Measurements from ENCODE around the gene ELMO1.

Gene ELMO1

DNA sequence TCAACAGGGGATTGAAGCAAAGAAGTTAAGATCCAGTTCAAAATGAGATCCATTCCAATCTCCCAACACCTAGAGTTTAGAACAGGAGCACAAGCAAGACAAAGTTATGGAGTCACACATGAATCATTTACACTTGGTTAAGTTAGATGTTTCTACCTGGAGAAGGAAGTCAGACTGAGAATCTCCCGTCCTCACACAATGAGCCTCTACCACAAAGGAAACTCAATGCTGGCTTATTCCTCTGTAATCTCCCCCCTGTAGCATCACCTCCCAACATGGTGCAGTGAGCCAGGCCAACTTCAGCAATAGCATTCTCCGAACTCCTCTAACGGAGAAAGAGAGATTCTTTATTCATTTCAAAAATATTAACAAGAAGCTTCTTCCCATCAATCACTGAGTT is 82.2 kb downstream of the ELMO1 start:
- no peaks in the 10 kb centered on the region for H3K36me3 ChIP-seq (ENCODE audit: low read depth)
- ATAC-seq (ENCODE audit: low read depth) (no peak), DNase-seq (ENCODE audit: low spot score) (no peak)
- no peak overlapping the region for H3K4me3 ChIP-seq (ENCODE audit: severe bottlenecking)
- H3K9me3 ChIP-seq (ENCODE audit: severe bottlenecking) = no peaks in the 10 kb centered on the region
- H3K27me3 ChIP-seq (ENCODE audit: insufficient read depth, poor library complexity, severe bottlenecking) = peaks cover 4% of the 10 kb centered on the region
- no peak overlapping the region for H3K27ac ChIP-seq (ENCODE audit: poor library complexity, severe bottlenecking)
- no peaks in the 10 kb centered on the region for H3K4me1 ChIP-seq (ENCODE audit: insufficient read depth, poor library complexity, severe bottlenecking)
- TF ChIP-seq, protein P1, sequence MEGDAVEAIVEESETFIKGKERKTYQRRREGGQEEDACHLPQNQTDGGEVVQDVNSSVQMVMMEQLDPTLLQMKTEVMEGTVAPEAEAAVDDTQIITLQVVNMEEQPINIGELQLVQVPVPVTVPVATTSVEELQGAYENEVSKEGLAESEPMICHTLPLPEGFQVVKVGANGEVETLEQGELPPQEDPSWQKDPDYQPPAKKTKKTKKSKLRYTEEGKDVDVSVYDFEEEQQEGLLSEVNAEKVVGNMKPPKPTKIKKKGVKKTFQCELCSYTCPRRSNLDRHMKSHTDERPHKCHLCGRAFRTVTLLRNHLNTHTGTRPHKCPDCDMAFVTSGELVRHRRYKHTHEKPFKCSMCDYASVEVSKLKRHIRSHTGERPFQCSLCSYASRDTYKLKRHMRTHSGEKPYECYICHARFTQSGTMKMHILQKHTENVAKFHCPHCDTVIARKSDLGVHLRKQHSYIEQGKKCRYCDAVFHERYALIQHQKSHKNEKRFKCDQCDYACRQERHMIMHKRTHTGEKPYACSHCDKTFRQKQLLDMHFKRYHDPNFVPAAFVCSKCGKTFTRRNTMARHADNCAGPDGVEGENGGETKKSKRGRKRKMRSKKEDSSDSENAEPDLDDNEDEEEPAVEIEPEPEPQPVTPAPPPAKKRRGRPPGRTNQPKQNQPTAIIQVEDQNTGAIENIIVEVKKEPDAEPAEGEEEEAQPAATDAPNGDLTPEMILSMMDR (IDR thresholded peaks at IDR 0.05; ENCODE audit: poor library complexity, severe bottlenecking) = no peak

DNA sequence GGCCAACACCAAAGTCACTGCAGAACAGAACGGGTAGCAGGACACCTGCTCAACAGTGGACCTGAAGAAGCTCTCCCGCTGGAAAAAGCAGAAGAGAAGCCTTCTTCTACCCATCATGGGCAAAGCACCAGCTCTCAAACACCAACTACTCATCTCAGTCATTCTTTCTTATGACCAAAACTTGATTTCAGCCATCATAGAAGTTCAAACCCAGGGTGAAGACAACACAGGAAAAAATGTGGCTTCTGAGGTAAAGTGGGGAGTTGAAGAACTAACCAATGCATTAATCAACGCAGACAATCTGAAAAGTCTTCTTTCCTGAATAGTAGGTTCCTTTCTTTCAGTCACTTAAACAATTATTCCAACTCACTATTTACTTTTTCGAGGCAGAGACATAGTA is 83.3 kb downstream of the ELMO1 start:
- Histone ChIP-seq H3K9me3 (ENCODE audit: severe bottlenecking) (no peaks in the 10 kb centered on the region), H3K4me3 (ENCODE audit: severe bottlenecking) (no peak overlapping the region), H3K27me3 (ENCODE audit: insufficient read depth, poor library complexity, severe bottlenecking) (peaks cover 4% of the 10 kb centered on the region), H3K4me1 (ENCODE audit: insufficient read depth, poor library complexity, severe bottlenecking) (no peaks in the 10 kb centered on the region), H3K27ac (ENCODE audit: poor library complexity, severe bottlenecking) (no peak overlapping the region), H3K36me3 (ENCODE audit: low read depth) (no peaks in the 10 kb centered on the region)
- DNase-seq (ENCODE audit: low spot score) = no peak
- no peak for ATAC-seq (ENCODE audit: low read depth)
- TF ChIP-seq, protein P1 (IDR thresholded peaks at IDR 0.05; ENCODE audit: poor library complexity, severe bottlenecking) = no peak

DNA sequence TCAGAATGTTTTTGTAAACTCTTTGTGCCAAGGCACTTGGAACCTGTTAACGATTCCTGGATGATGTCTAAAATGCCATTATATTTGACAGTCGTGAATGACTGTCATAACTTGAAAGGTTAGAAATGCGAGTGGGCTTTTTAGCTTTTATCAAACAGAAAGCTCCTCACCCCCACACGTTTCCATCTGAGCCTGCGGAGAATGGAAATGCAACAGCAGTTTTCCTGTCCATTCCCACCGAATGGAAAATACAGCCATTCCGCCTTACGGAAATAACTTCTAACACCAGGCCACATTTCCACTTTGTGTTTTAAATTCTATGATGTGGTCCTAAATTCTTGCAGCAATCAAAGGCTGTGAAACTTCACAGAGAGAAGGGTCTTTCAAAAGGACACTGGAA is 83.8 kb downstream of the ELMO1 start:
- DNase-seq (ENCODE audit: low spot score) = no peak

DNA sequence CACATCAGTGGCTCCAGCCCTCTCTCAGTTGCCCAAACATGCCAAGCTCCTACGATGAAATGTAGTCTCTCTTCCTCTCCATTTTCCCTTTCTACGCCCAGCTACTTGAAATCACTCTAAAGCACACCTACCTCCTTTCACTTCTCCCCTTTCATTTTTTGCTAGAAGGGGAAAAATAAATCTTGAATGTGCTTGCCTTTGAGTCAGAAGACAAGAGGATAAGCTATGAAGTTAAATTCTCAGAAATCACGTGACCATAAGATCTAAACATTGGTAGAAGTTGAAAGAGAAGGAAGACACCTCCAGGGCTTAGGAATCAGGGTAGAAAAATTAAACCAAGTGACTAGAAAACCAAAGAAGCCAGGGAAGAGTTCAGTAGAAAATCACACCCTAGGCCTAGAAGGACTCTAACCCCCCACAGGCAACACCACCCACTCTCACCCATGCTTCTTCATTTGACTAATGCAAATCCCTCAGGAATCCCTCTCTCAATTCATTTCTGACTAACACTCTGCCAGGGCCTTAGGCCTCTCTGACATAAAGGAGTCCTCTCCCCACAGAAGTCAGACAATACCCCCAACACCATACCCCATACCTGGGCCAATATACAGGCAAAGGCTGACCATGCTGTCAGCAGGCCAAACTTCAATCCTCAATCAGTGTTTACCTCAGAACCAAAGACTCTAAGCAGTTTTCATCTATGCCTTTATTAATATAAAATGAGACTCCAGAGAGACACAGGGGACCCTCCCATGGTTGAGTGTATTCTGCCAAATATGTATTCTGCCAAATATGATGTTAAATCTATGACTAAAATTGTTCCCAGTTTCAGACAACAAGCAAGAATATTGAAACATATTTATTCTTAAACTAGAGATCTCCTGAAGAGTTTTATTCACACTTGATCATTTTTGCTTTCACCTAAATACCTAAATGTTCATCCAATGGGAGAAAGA is 84.8 kb downstream of the ELMO1 start:
- DNase-seq (ENCODE audit: low spot score) (no peak), ATAC-seq (ENCODE audit: low read depth) (no peak)
- Histone ChIP-seq H3K27ac (ENCODE audit: poor library complexity, severe bottlenecking) (no peak overlapping the region), H3K9me3 (ENCODE audit: severe bottlenecking) (no peaks in the 10 kb centered on the region), H3K36me3 (ENCODE audit: low read depth) (no peaks in the 10 kb centered on the region), H3K4me3 (ENCODE audit: severe bottlenecking) (no peak overlapping the region), H3K27me3 (ENCODE audit: insufficient read depth, poor library complexity, severe bottlenecking) (peaks cover 1% of the 10 kb centered on the region), H3K4me1 (ENCODE audit: insufficient read depth, poor library complexity, severe bottlenecking) (no peaks in the 10 kb centered on the region)
- TF ChIP-seq, protein P1 (IDR thresholded peaks at IDR 0.05; ENCODE audit: poor library complexity, severe bottlenecking) = no peak

More for the DNA sequence above, 83.8 kb downstream of the ELMO1 start:
- TF ChIP-seq, protein P1 (IDR thresholded peaks at IDR 0.05; ENCODE audit: poor library complexity, severe bottlenecking) = no peak
- H3K27ac ChIP-seq (ENCODE audit: poor library complexity, severe bottlenecking) = no peak overlapping the region
- H3K27me3 ChIP-seq (ENCODE audit: insufficient read depth, poor library complexity, severe bottlenecking) = peaks cover 4% of the 10 kb centered on the region
- H3K36me3 ChIP-seq (ENCODE audit: low read depth) = no peaks in the 10 kb centered on the region
- H3K9me3 ChIP-seq (ENCODE audit: severe bottlenecking) = no peaks in the 10 kb centered on the region
- no peak for ATAC-seq (ENCODE audit: low read depth)
- no peak overlapping the region for H3K4me3 ChIP-seq (ENCODE audit: severe bottlenecking)
- H3K4me1 ChIP-seq (ENCODE audit: insufficient read depth, poor library complexity, severe bottlenecking) = no peaks in the 10 kb centered on the region

DNA sequence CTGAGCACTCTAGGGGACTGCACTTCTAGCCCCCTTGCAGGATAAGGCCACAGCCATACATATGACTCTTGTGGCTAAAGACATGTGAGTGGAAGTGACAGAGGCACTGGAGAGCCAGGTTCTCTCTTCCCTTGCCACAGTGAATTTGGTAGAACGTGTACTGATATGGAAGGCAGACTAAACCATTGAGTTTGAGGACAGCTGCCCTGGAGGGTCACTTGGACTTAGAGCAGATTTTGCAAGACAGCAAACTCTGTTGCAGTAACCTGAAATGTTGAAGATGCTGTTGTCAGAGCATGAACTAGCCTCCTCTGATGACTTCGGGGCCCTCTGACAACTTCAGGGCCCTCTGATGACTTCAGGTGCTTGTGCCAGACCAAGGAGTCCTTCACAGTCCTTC is 85.9 kb downstream of the ELMO1 start:
- H3K27me3 ChIP-seq (ENCODE audit: insufficient read depth, poor library complexity, severe bottlenecking) = no peaks in the 10 kb centered on the region
- DNase-seq (ENCODE audit: low spot score) (no peak), ATAC-seq (ENCODE audit: low read depth) (no peak)
- TF ChIP-seq, protein P1 (IDR thresholded peaks at IDR 0.05; ENCODE audit: poor library complexity, severe bottlenecking) = no peak
- no peak overlapping the region for H3K27ac ChIP-seq (ENCODE audit: poor library complexity, severe bottlenecking)
- H3K4me1 ChIP-seq (ENCODE audit: insufficient read depth, poor library complexity, severe bottlenecking) = no peaks in the 10 kb centered on the region
- H3K36me3 ChIP-seq (ENCODE audit: low read depth) = no peaks in the 10 kb centered on the region
- no peak overlapping the region for H3K4me3 ChIP-seq (ENCODE audit: severe bottlenecking)
- no peaks in the 10 kb centered on the region for H3K9me3 ChIP-seq (ENCODE audit: severe bottlenecking)

All from RWPE2 (cell line).